Kidney (tissue), 14 donors: Measurements from ENCODE around the gene CMTM3. TPM values are rescaled to one million over a fixed set of nuclear protein-coding genes. Genes with fewer than 3 reads are reported as not detected.

Experiments
- DNase-seq, 5 donors: peaks; one replicate each; pipeline ENCODE4 v3.0.0-alpha.2; 2013 to 2020
- FAIRE-seq: peaks from 2 replicates; lab custom pipeline; 2012; peaks lifted over from hg19 to GRCh38; lab: Jason Lieb, UNC
- H3K27ac ChIP-seq, 2 donors: one replicate each; pipeline ENCODE4 v1.7.0; 2013; ENCODE audit warnings: low read depth in 2 of 2, low read length in 2 of 2, inconsistent platforms in 1 of 2
- H3K27me3 ChIP-seq: one replicate; pipeline ENCODE4 v1.7.1; 2013; ENCODE audit warnings: low read length, inconsistent platforms; ENCODE audit not compliant: control insufficient read depth, insufficient read depth
- H3K36me3 ChIP-seq, 3 donors: one replicate each; pipeline versions ENCODE4 v1.7.0 to v1.7.1; 2013; ENCODE audit warnings: low read length in 3 of 3, control low read depth in 1 of 3, inconsistent platforms in 1 of 3; ENCODE audit not compliant: insufficient read depth in 3 of 3, control insufficient read depth in 2 of 3
- H3K4me1 ChIP-seq, 3 donors: one replicate each; pipeline versions ENCODE4 v1.7.0 to v1.7.1; 2013; ENCODE audit warnings: low read length in 3 of 3, inconsistent platforms in 1 of 3, low read depth in 1 of 3; ENCODE audit not compliant: control insufficient read depth in 2 of 3, insufficient read depth in 2 of 3
- H3K4me3 ChIP-seq, 3 donors: one replicate each; pipeline versions ENCODE4 v1.7.0 to v1.8.1; 2013; ENCODE audit warnings: low read length in 3 of 3, control low read depth in 1 of 3, inconsistent platforms in 1 of 3
- H3K9ac ChIP-seq, 3 donors: one replicate each; pipeline versions ENCODE4 v1.7.0 to v1.7.1; 2013; ENCODE audit warnings: low read length in 3 of 3, control low read depth in 1 of 3, inconsistent platforms in 1 of 3
- H3K9me3 ChIP-seq, 3 donors: one replicate each; pipeline versions ENCODE4 v1.7.0 to v1.7.1; 2013; ENCODE audit warnings: low read length in 3 of 3, control low read depth in 1 of 3, inconsistent platforms in 1 of 3; ENCODE audit not compliant: control insufficient read depth in 2 of 3, insufficient read depth in 1 of 3
- intact Hi-C: fragments of 100-400 bp; cut with DNase I; formaldehyde crosslinking; loops from one replicate; pipeline ENCODE4 v1.11.1; 2022
- polyA plus RNA-seq: library from polyadenylated mRNA; stranded (reverse); fragments of 350-450 nt; fragmentation: Illumina TruSeq; extraction: RNeasy Lipid Tissue Mini Kit (QIAGEN cat#74804); gene quantifications from one replicate; pipeline ENCODE4 v1.2.3, GENCODE V29; 2014; ENCODE audit warnings: low read depth, low replicate concordance; ENCODE audit not compliant: insufficient read depth
- total RNA-seq: library from RNA; stranded (reverse); fragmentation: NEBNext Ultra II Directional; extraction: Animal tissue kit (Norgen Biotek cat#: 25700); gene quantifications from one replicate; pipeline ENCODE4 v1.2.1, GENCODE V29; 2021
- TF ChIP-seq, protein P1 (sequence below): IDR thresholded peaks from 3 replicates; pipeline ENCODE4 v1.5.1; 2012; ENCODE audit warnings: mild to moderate bottlenecking, moderate library complexity, borderline replicate concordance; ENCODE audit not compliant: insufficient read depth; ENCODE audit errors: extremely low read depth
- donor health status: control.
- donor health status: control.
- donor health status: control.
- donor health status: control.
- donor health status: control.
- donor health status: DM: yes; HTN: yes; CAD: no.
- donor health status: Normal renal cell carcinoma (clear cell type).

The CMTM3 gene
- total and polyA plus RNA-seq, 2 donors from 2014 or later, result 13.8 to 22.9 TPM

DNA sequence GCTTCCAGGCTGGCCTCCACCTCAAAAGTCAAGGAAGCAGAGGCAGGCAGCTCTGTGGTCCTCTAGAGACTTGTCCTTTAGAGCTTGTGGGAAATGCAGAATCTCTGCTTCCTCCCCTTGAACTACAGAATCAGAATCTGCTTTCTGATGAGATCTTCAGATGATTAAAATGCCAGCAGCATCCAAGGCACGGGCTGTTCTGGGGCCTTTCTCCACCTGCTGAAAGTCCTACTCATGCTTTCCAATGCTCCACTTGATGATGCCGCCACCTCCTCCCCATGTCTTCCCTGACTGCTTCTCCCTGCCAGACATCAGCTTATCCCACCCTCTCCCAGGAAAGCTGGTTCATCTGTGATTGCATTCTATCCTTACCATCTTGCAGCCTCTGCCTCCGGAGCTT is 33.3 kb downstream of the CMTM3 start:
- no peaks in the 10 kb centered on the region for H3K36me3 ChIP-seq
- H3K27me3 ChIP-seq, result no peaks in the 10 kb centered on the region
- H3K4me3 ChIP-seq, result no peak overlapping the region
- intact Hi-C loops, result no loop called here
- no peak overlapping the region for H3K9ac ChIP-seq
- H3K27ac ChIP-seq, result no peak overlapping the region
- DNase-seq (no peak), FAIRE-seq (no peak)
- no peaks in the 10 kb centered on the region for H3K9me3 ChIP-seq
- H3K4me1 ChIP-seq, result peaks cover 0 to 5% (median 0%) of the 10 kb centered on the region in 3 donors
- TF ChIP-seq, protein P1, sequence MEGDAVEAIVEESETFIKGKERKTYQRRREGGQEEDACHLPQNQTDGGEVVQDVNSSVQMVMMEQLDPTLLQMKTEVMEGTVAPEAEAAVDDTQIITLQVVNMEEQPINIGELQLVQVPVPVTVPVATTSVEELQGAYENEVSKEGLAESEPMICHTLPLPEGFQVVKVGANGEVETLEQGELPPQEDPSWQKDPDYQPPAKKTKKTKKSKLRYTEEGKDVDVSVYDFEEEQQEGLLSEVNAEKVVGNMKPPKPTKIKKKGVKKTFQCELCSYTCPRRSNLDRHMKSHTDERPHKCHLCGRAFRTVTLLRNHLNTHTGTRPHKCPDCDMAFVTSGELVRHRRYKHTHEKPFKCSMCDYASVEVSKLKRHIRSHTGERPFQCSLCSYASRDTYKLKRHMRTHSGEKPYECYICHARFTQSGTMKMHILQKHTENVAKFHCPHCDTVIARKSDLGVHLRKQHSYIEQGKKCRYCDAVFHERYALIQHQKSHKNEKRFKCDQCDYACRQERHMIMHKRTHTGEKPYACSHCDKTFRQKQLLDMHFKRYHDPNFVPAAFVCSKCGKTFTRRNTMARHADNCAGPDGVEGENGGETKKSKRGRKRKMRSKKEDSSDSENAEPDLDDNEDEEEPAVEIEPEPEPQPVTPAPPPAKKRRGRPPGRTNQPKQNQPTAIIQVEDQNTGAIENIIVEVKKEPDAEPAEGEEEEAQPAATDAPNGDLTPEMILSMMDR, result no peak

DNA sequence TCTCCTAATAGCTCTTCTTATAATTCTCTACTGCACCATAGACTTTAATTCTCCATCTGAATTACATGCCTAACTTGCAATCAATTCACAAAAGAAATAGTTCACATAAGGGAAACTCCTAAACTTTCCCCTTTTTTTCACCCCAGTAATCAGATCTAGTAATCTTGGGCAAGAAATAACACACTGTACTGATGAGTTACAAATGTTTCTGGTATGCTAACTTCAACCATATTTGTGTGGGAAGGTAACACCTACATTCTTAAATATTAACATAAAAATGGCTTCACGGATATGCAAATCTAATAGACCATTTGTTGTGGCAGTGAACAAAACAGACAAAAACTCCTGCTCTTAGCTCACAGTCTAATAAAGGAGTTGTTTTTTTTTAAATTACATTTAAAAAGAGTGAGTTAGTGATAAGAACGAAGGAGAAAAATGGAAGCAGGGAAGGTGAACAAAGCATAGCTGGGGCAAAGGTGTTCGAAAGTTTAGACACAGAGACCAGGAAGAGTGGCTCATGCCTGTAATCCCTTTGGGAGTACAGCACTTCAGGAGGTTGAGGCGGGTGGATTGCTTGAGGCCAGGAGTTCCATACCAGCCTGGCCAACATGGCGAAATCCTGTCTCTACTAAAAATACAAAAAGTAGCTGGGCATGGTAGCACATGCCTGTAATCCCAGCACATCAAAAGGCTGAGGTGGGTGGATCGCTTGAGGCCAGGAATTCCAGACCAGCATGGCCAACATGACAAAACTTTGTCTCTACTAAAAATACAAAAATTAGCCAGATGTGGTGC is 34.8 kb downstream of the CMTM3 start:
- FAIRE-seq, result no peak
- intact Hi-C loops, result no loop called here
- no peak overlapping the region for H3K4me3 ChIP-seq
- no peaks in the 10 kb centered on the region for H3K9me3 ChIP-seq
- H3K27me3 ChIP-seq, result no peaks in the 10 kb centered on the region
- TF ChIP-seq, protein P1, result no peak
- H3K9ac ChIP-seq, result no peak overlapping the region
- H3K36me3 ChIP-seq, result no peaks in the 10 kb centered on the region
- no peak for DNase-seq
- no peak overlapping the region for H3K27ac ChIP-seq
- peaks cover 0 to 5% (median 0%) of the 10 kb centered on the region in 3 donors for H3K4me1 ChIP-seq

DNA sequence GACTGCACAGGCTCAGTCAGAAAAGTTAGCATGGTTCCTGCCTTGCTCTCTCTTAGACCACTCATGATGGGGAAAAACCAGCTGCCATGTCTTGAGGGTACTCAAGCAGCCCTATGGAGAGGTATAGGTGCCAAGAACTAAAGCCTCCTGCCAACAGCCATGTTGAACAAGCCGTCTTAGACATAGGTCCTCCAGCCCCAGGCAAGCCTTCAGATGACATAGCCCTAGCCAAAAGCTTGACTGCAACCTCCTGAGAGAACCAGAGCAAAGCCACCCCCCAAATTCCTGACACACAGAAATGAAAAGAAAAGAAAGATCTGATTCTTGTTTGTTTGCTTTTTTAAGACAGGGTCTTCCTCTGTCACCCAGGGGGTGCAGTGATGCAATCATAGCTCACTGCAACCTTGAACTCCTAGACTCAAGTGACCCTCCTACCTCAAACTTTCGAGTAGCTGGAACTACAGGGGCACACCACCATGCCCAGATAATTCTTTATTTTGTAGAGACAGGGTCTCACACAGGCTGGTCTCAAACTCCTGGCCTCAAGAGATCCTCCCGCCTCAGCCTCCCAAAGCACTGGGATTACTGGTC is 36.3 kb downstream of the CMTM3 start:
- no peak overlapping the region for H3K4me3 ChIP-seq
- peaks cover 0 to 5% (median 0%) of the 10 kb centered on the region in 3 donors for H3K4me1 ChIP-seq
- FAIRE-seq, result no peak
- H3K27ac ChIP-seq, result no peak overlapping the region
- H3K9me3 ChIP-seq, result no peaks in the 10 kb centered on the region
- no peaks in the 10 kb centered on the region for H3K27me3 ChIP-seq
- H3K9ac ChIP-seq, result no peak overlapping the region
- no peaks in the 10 kb centered on the region for H3K36me3 ChIP-seq
- TF ChIP-seq, protein P1, result no peak
- no peak for DNase-seq
- intact Hi-C loops, result no loop called here
